ENCODE measurements around the gene GJC2. TPM values are rescaled to one million over a fixed set of nuclear protein-coding genes. Genes with fewer than 3 reads are reported as not detected.

GJC2 gene
- total RNA-seq, 2 experiments from 2014 or later, result 2.1 to 2.4 TPM

- Histone ChIP-seq H3K27ac (ENCODE audit: low read depth in 1 of 2, low read length in 2 of 2) (no peak overlapping the region), H3K4me1 (ENCODE audit: insufficient read depth, low read length) (peaks cover 6% of the 10 kb centered on the region), H3K27me3 (ENCODE audit: control insufficient read depth in 1 of 2, insufficient read depth in 2 of 2, low read length in 2 of 2) (no peaks in the 10 kb centered on the region), H3K36me3 (ENCODE audit: insufficient read depth, low read length) (peaks cover 16% of the 10 kb centered on the region), H3K9me3 (ENCODE audit: control insufficient read depth in 1 of 2, insufficient read depth in 1 of 2, low read length in 2 of 2) (peaks cover 0 to 10% of the 10 kb centered on the region in 2 experiments), H3K4me3 (ENCODE audit: low read length) (no peak overlapping the region)
- ATAC-seq (ENCODE audit: poor library complexity) (peak; percentile 69), DNase-seq (peak in 6 of 14 experiments; percentile 25 to 81 (median 58))
- H3K27ac Mint-ChIP-seq, result peak overlapping the region; percentile 36
- intact Hi-C loops (cut with DNase I, micrococcal nuclease), result loop anchor here in 1 of 2 experiments (2.0 kb wide), 2 partner anchors 38 to 102 kb away; no protein-coding TSS in a partner anchor
- H3K9me3 Mint-ChIP-seq, result no peaks in the 10 kb centered on the region
- H3K4me1 Mint-ChIP-seq (ENCODE audit: low read depth), result peaks cover 7% of the 10 kb centered on the region
- peak overlapping the region; percentile 7 for H3K4me3 Mint-ChIP-seq
- TF ChIP-seq, protein P1, sequence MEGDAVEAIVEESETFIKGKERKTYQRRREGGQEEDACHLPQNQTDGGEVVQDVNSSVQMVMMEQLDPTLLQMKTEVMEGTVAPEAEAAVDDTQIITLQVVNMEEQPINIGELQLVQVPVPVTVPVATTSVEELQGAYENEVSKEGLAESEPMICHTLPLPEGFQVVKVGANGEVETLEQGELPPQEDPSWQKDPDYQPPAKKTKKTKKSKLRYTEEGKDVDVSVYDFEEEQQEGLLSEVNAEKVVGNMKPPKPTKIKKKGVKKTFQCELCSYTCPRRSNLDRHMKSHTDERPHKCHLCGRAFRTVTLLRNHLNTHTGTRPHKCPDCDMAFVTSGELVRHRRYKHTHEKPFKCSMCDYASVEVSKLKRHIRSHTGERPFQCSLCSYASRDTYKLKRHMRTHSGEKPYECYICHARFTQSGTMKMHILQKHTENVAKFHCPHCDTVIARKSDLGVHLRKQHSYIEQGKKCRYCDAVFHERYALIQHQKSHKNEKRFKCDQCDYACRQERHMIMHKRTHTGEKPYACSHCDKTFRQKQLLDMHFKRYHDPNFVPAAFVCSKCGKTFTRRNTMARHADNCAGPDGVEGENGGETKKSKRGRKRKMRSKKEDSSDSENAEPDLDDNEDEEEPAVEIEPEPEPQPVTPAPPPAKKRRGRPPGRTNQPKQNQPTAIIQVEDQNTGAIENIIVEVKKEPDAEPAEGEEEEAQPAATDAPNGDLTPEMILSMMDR (IDR thresholded peaks at IDR 0.05), result no peak
- H3K27me3 Mint-ChIP-seq, result no peaks in the 10 kb centered on the region
- ChIA-PET POLR2A (interaction anchor here (3.0 kb wide), 1 partner anchor 9 kb away, joined by 19 read pairs; the partner anchor contains the start of gene IBA57), CTCF (interaction anchor here (2.1 kb wide), 1 partner anchor 10 kb away, joined by 7 read pairs; no protein-coding TSS in a partner anchor)
- peaks cover 7% of the 10 kb centered on the region for H3K36me3 Mint-ChIP-seq (ENCODE audit: low read depth)
These were observed 25.0 kb downstream of the GJC2 start for GRCh38 chr1:228174482-228175315.

GRCh38 chr1:228175316-228176023, 25.7 kb downstream of the GJC2 start:
- ChIA-PET POLR2A (interaction anchor here (3.0 kb wide), 1 partner anchor 10 kb away, joined by 19 read pairs; the partner anchor contains the start of gene IBA57), CTCF (interaction anchor here (2.1 kb wide), 1 partner anchor 10 kb away, joined by 7 read pairs; no protein-coding TSS in a partner anchor)
- H3K36me3 Mint-ChIP-seq (ENCODE audit: low read depth), result peaks cover 6% of the 10 kb centered on the region
- H3K27ac ChIP-seq (ENCODE audit: low read depth in 1 of 2, low read length in 2 of 2), result no peak overlapping the region
- peaks cover 7% of the 10 kb centered on the region for H3K4me1 Mint-ChIP-seq (ENCODE audit: low read depth)
- H3K9me3 Mint-ChIP-seq, result no peaks in the 10 kb centered on the region
- no peak overlapping the region for H3K4me3 ChIP-seq (ENCODE audit: low read length)
- H3K4me1 ChIP-seq (ENCODE audit: insufficient read depth, low read length), result peaks cover 6% of the 10 kb centered on the region
- intact Hi-C loops (cut with DNase I, micrococcal nuclease), result loop anchor here in 1 of 2 experiments (2.0 kb wide), 2 partner anchors 37 to 101 kb away; no protein-coding TSS in a partner anchor
- no peak for ATAC-seq (ENCODE audit: poor library complexity)
- H3K36me3 ChIP-seq (ENCODE audit: insufficient read depth, low read length), result peaks cover 16% of the 10 kb centered on the region
- H3K27me3 Mint-ChIP-seq, result no peaks in the 10 kb centered on the region
- DNase-seq, result peak in 2 of 14 experiments; percentile 25 to 37
- peak overlapping the region; percentile 7 for H3K4me3 Mint-ChIP-seq
- H3K9me3 ChIP-seq (ENCODE audit: control insufficient read depth in 1 of 2, insufficient read depth in 1 of 2, low read length in 2 of 2), result peaks cover 0 to 10% of the 10 kb centered on the region in 2 experiments
- no peaks in the 10 kb centered on the region for H3K27me3 ChIP-seq (ENCODE audit: control insufficient read depth in 1 of 2, insufficient read depth in 2 of 2, low read length in 2 of 2)
- peak overlapping the region; percentile 36 for H3K27ac Mint-ChIP-seq
- TF ChIP-seq, protein P1 (IDR thresholded peaks at IDR 0.05), result no peak

GRCh38 chr1:228176024-228176395, 26.3 kb downstream of the GJC2 start:
- ATAC-seq (ENCODE audit: poor library complexity), result no peak
- H3K36me3 Mint-ChIP-seq (ENCODE audit: low read depth), result peaks cover 1% of the 10 kb centered on the region
- H3K9me3 ChIP-seq (ENCODE audit: control insufficient read depth in 1 of 2, insufficient read depth in 1 of 2, low read length in 2 of 2), result peaks cover 0 to 10% of the 10 kb centered on the region in 2 experiments
- TF ChIP-seq, protein P1 (IDR thresholded peaks at IDR 0.05), result no peak
- H3K27me3 ChIP-seq (ENCODE audit: control insufficient read depth in 1 of 2, insufficient read depth in 2 of 2, low read length in 2 of 2), result no peaks in the 10 kb centered on the region
- H3K4me1 Mint-ChIP-seq (ENCODE audit: low read depth), result peaks cover 7% of the 10 kb centered on the region
- H3K4me3 Mint-ChIP-seq, result no peak overlapping the region
- H3K27me3 Mint-ChIP-seq, result no peaks in the 10 kb centered on the region
- no peak for DNase-seq
- no peak overlapping the region for H3K27ac ChIP-seq (ENCODE audit: low read depth in 1 of 2, low read length in 2 of 2)
- H3K27ac Mint-ChIP-seq, result no peak overlapping the region
- intact Hi-C loops (cut with DNase I, micrococcal nuclease), result no loop called here
- H3K4me1 ChIP-seq (ENCODE audit: insufficient read depth, low read length), result peaks cover 6% of the 10 kb centered on the region
- H3K36me3 ChIP-seq (ENCODE audit: insufficient read depth, low read length), result peaks cover 16% of the 10 kb centered on the region
- CTCF ChIA-PET, result no interaction called here
- no peaks in the 10 kb centered on the region for H3K9me3 Mint-ChIP-seq
- POLR2A ChIA-PET, result interaction anchor here (3.0 kb wide), 1 partner anchor 11 kb away, joined by 19 read pairs; the partner anchor contains the start of gene IBA57
- no peak overlapping the region for H3K4me3 ChIP-seq (ENCODE audit: low read length)
